Measurements from ENCODE around the gene ASB16. TPM values are rescaled to one million over a fixed set of nuclear protein-coding genes. Genes with fewer than 3 reads are reported as not detected.

The ASB16 gene
- total RNA-seq, 1 donor from 2014 or later = not detected

DNA sequence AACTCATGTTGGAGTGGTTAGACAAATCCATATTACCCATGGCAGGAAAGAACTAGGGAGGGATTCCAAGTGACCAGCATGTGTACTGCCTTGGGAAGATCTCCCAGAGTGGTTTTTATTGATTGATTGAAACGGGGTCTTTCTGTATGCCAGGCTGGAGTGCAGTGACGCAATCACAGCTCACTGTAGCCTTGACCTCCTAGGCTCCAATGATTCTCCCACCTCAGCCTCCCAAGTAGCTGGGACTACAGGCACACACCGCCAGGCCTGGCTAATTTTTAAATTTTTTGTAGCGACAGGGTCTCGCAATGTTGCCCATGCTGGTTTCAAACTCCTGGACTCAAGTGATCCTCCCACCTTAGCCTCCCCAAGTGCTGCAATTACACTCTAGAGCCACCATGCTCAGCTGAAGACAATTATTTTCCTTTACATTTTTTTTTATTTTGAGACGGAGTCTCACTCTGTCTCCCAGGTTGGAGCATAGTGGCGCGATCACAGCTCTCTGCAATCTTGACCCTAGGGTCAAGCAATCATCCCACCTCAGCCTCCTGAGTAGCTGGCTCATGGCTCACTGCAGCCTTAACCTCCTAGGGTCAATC lies 13.8 kb downstream of the ASB16 start:
- H3K4me1 ChIP-seq = peaks cover 18% of the 10 kb centered on the region
- no peak for ATAC-seq
- no peak overlapping the region for H3K4me3 ChIP-seq
- intact Hi-C loops (cut with DNase I) = no loop called here
- H3K27ac ChIP-seq = no peak overlapping the region
- TF ChIP-seq, protein P1, sequence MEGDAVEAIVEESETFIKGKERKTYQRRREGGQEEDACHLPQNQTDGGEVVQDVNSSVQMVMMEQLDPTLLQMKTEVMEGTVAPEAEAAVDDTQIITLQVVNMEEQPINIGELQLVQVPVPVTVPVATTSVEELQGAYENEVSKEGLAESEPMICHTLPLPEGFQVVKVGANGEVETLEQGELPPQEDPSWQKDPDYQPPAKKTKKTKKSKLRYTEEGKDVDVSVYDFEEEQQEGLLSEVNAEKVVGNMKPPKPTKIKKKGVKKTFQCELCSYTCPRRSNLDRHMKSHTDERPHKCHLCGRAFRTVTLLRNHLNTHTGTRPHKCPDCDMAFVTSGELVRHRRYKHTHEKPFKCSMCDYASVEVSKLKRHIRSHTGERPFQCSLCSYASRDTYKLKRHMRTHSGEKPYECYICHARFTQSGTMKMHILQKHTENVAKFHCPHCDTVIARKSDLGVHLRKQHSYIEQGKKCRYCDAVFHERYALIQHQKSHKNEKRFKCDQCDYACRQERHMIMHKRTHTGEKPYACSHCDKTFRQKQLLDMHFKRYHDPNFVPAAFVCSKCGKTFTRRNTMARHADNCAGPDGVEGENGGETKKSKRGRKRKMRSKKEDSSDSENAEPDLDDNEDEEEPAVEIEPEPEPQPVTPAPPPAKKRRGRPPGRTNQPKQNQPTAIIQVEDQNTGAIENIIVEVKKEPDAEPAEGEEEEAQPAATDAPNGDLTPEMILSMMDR (IDR thresholded peaks at IDR 0.05) = no peak
- no peak for DNase-seq
- H3K9me3 ChIP-seq = no peaks in the 10 kb centered on the region
- peaks cover 18% of the 10 kb centered on the region for H3K36me3 ChIP-seq
- H3K27me3 ChIP-seq = no peaks in the 10 kb centered on the region

DNA sequence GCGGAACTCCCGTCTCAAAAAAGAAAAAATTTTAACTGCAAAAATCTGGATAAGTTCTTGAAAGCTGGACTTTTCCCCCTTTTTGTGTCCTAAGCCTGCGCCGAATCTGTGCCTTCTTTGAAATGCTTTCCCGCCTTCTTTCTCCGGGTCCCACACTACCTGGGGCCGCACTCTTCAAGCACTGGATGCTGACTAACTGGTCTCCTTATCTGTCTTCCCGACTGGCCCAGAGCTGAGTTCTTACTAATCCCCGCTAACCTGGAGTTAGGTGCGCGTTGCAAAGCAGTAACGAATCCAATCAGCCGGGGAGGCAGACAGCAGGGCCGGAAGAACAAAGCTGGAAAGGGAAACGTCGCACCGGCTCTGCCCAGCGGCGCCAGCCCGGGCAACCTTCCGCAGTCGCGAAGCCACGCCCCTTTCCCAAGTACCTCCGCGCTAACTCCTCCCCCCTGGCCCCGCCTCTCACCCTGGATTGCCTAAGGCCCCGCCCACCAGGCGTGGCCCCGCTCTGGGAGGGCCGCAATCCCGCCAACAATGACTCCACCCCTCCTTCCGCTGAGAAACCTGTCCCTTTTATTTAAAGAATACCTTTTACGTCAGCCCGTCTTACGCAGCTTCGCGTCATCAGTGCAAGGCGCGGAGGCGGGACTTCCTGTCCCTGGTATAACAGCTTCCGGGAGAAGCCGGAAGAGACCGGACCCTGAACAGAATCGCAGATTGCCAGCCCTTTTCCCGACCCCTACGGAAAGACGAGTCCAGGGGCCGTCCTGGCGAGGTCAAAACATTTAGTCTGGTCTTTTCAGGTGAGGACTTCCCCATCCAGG lies 16.0 kb downstream of the ASB16 start, which contains the start of gene TMUB2:
TSS of gene TMUB2 (plus strand) at position 666 of the 824 bp plus-strand sequence. CDS start 737 bp downstream, outside the sequence.
- peaks cover 18% of the 10 kb centered on the region for H3K4me1 ChIP-seq
- intact Hi-C loops (cut with DNase I) = no loop called here
- H3K9me3 ChIP-seq = no peaks in the 10 kb centered on the region
- peak; percentile 99 for DNase-seq
- H3K4me3 ChIP-seq = peak within 1 kb of the TSS; percentile 100
- H3K27me3 ChIP-seq = no peaks in the 10 kb centered on the region
- TF ChIP-seq, protein P1 (IDR thresholded peaks at IDR 0.05) = no peak
- peak within 1 kb of the TSS; percentile 99 for H3K27ac ChIP-seq
- ATAC-seq = peak; percentile 98
- peaks cover 39% of the 10 kb centered on the region for H3K36me3 ChIP-seq

DNA sequence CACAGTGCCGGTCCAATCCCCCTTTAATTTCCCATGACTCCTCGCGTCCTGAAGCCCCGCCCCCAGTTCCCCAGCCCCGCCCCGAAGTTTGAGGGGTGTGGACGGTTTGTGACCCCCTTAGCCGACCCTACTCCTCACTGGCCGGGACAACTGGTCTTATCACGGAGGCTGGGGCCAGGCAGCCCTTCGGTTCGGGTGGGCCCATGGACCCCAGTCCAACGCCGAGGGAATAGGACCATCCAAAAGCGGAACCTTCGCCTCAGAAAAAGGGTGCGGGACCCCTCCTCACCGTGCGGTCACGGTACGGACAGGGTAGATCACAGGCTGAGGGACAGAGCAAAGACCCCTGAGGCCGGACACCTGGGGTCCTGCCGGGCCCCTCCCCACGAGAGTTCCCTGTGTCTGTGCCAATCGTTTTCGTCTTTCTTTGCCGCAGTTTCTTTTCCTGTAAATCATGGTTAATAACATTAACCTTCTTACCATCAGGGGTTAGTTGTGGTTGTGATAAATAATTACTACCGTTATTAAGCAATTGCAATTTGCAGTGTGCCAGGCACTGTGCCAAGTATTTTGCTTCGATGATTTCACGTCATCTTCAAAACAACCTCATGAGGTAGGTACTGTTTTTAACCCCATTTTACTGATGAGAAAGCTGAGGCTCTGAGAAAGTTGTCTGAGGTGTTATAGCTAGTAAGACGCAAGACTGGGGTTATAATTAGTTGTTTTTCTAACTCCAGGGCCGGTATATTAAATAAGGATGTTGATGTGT lies 16.8 kb downstream of the ASB16 start:
- TF ChIP-seq, protein P1 (IDR thresholded peaks at IDR 0.05) = no peak
- intact Hi-C loops (cut with DNase I) = no loop called here
- peak overlapping the region; percentile 99 for H3K27ac ChIP-seq
- DNase-seq (no peak), ATAC-seq (peak; percentile 74)
- no peaks in the 10 kb centered on the region for H3K27me3 ChIP-seq
- no peaks in the 10 kb centered on the region for H3K9me3 ChIP-seq
- peaks cover 20% of the 10 kb centered on the region for H3K4me1 ChIP-seq
- H3K4me3 ChIP-seq = peak overlapping the region; percentile 100
- H3K36me3 ChIP-seq = peaks cover 31% of the 10 kb centered on the region

DNA sequence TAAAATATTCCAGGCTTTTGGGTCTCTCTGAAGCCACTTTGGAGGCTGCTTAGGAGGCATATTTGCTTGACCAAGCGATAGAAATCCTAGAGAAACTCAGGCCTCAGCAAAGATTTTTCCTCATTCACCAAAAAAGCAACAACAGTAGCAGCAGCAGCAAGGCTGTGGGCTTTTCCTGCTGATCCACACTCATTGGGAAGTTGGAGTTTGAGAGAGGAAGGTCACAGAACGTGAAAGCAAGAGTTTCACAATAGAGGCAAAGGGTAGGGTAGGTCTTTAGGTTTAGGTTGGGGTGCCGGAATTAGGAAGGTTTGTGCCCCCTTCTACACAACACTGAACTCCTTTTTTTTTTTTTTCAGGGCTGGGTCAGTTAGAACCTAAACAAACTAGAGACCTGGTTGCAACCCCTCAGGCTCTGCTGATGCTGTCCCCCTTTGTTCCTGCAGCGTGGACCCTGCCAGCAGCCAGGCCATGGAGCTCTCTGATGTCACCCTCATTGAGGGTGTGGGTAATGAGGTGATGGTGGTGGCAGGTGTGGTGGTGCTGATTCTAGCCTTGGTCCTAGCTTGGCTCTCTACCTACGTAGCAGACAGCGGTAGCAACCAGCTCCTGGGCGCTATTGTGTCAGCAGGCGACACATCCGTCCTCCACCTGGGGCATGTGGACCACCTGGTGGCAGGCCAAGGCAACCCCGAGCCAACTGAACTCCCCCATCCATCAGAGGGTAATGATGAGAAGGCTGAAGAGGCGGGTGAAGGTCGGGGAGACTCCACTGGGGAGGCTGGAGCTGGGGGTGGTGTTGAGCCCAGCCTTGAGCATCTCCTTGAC lies 18.3 kb downstream of the ASB16 start:
- TF ChIP-seq, protein P1 (IDR thresholded peaks at IDR 0.05) = no peak
- peaks cover 23% of the 10 kb centered on the region for H3K4me1 ChIP-seq
- intact Hi-C loops (cut with DNase I) = no loop called here
- H3K27me3 ChIP-seq = no peaks in the 10 kb centered on the region
- no peak overlapping the region for H3K4me3 ChIP-seq
- DNase-seq = no peak
- no peak for ATAC-seq
- no peak overlapping the region for H3K27ac ChIP-seq
- H3K36me3 ChIP-seq = peaks cover 34% of the 10 kb centered on the region
- H3K9me3 ChIP-seq = no peaks in the 10 kb centered on the region

DNA sequence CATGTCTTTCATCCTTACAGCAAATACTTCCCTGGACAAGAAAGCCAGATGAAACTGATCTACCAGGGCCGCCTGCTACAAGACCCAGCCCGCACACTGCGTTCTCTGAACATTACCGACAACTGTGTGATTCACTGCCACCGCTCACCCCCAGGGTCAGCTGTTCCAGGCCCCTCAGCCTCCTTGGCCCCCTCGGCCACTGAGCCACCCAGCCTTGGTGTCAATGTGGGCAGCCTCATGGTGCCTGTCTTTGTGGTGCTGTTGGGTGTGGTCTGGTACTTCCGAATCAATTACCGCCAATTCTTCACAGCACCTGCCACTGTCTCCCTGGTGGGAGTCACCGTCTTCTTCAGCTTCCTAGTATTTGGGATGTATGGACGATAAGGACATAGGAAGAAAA lies 20.0 kb downstream of the ASB16 start:
- Histone ChIP-seq H3K27ac (no peak overlapping the region), H3K9me3 (no peaks in the 10 kb centered on the region), H3K4me1 (peaks cover 19% of the 10 kb centered on the region), H3K27me3 (no peaks in the 10 kb centered on the region), H3K36me3 (peaks cover 50% of the 10 kb centered on the region), H3K4me3 (no peak overlapping the region)
- intact Hi-C loops (cut with DNase I) = no loop called here
- DNase-seq (no peak), ATAC-seq (no peak)
- TF ChIP-seq, protein P1 (IDR thresholded peaks at IDR 0.05) = no peak
